IMR-90 (cell line): ENCODE measurements around the gene ZCWPW1. TPM values are rescaled to one million over a fixed set of nuclear protein-coding genes. Genes with fewer than 3 reads are reported as not detected.

Experiments used
- ATAC-seq: fragments of 200-7000 bp; cut with Tn5 transposase; 2 replicates; pipeline ENCODE4 v1.9.1; 2020; ENCODE audit warnings: low read depth, mild to moderate bottlenecking, moderate library complexity
- BruUV-seq: library from RNA; stranded (reverse); fragments of 400-500 nt; replicated peaks from 2 replicates; lab custom pipeline; 2021; lab: Mats Ljungman, UMichigan
- CTCF ChIA-PET: fragments of 300-600 bp; formaldehyde crosslinking; extraction: SDS; loops from one replicate; lab custom pipeline; 2021; ENCODE audit warnings: antibody characterized with exemption; lab: Yijun Ruan, JAX
- POLR2A ChIA-PET: fragments of 300-600 bp; sonication (Branson Sonifier 250); formaldehyde crosslinking; loops from one replicate; lab custom pipeline; 2022; ENCODE audit warnings: antibody characterized with exemption; ENCODE audit not compliant: unreplicated experiment; lab: Charles Lee
- DNase-seq: peaks from one replicate; pipeline ENCODE4 v3.0.0; 2013
- H2AFZ ChIP-seq: replicated peaks from 2 replicates; pipeline ENCODE3; 2013; ENCODE audit warnings: low read length, mild to moderate bottlenecking; ENCODE audit not compliant: poor library complexity
- H2AK5ac ChIP-seq: 2 replicates; pipeline ENCODE4 v1.6.1; 2013; ENCODE audit warnings: low read depth, low read length, inconsistent platforms
- H2AK9ac ChIP-seq: replicated peaks from 2 replicates; pipeline ENCODE3; 2013; ENCODE audit warnings: mild to moderate bottlenecking, low read depth, low read length, moderate library complexity; ENCODE audit not compliant: poor library complexity
- H2BK120ac ChIP-seq: 2 replicates; pipeline ENCODE4 v1.6.1; 2013; ENCODE audit warnings: low read depth, low read length, inconsistent platforms
- H2BK15ac ChIP-seq: 3 replicates; pipeline ENCODE4 v1.6.1; 2013; ENCODE audit warnings: low read depth, low read length, inconsistent platforms
- H2BK20ac ChIP-seq: 2 replicates; pipeline ENCODE4 v1.6.1; 2013; ENCODE audit warnings: low read depth, mild to moderate bottlenecking, inconsistent platforms, low read length, moderate library complexity
- H2BK5ac ChIP-seq: 2 replicates; pipeline ENCODE4 v1.6.1; 2013; ENCODE audit warnings: mild to moderate bottlenecking, low read depth, low read length, inconsistent platforms; ENCODE audit not compliant: poor library complexity, severe bottlenecking
- H3K14ac ChIP-seq: replicated peaks from 2 replicates; pipeline ENCODE4 v1.6.1; 2013; ENCODE audit warnings: low read depth, low read length, inconsistent platforms
- H3K18ac ChIP-seq: 2 replicates; pipeline ENCODE4 v1.6.1; 2013; ENCODE audit warnings: low read depth, low read length, control low read depth
- H3K23ac ChIP-seq: 2 replicates; pipeline ENCODE4 v1.6.1; 2013; ENCODE audit warnings: low read depth, low read length, inconsistent platforms
- H3K27ac ChIP-seq: 2 replicates; pipeline ENCODE4 v1.5.1; 2013; ENCODE audit warnings: mild to moderate bottlenecking, control low read depth, low read length; ENCODE audit not compliant: insufficient read depth
- H3K27me3 ChIP-seq: 2 replicates; pipeline ENCODE4 v1.6.1; 2013; ENCODE audit warnings: low read length; ENCODE audit not compliant: control insufficient read depth, insufficient read depth
- H3K36me3 ChIP-seq: 2 replicates; pipeline ENCODE4 v1.6.1; 2013; ENCODE audit warnings: low read length, mixed read lengths; ENCODE audit not compliant: control insufficient read depth, insufficient read depth
- H3K4ac ChIP-seq: 2 replicates; pipeline ENCODE4 v1.6.1; 2013; ENCODE audit warnings: low read depth, low read length, inconsistent platforms
- H3K4me1 ChIP-seq: 2 replicates; pipeline ENCODE4 v1.6.1; 2013; ENCODE audit warnings: low read length, mixed read lengths; ENCODE audit not compliant: control insufficient read depth, insufficient read depth
- H3K4me2 ChIP-seq: 2 replicates; pipeline ENCODE4 v1.6.1; 2013; ENCODE audit warnings: low read depth, mild to moderate bottlenecking, control low read depth, low read length, moderate library complexity
- H3K4me3 ChIP-seq: 2 replicates; pipeline ENCODE4 v1.5.1; 2013; ENCODE audit warnings: low read depth, mild to moderate bottlenecking, control low read depth, low read length, moderate library complexity; ENCODE audit not compliant: insufficient read depth
- H3K56ac ChIP-seq: 2 replicates; pipeline ENCODE4 v1.6.1; 2013; ENCODE audit warnings: low read length, inconsistent platforms; ENCODE audit not compliant: insufficient read depth; ENCODE audit errors: extremely low read depth
- H3K79me1 ChIP-seq, 2 experiments: 2 replicates each; pipeline ENCODE4 v1.6.1; 2013; ENCODE audit warnings: low read length in 2 of 2, inconsistent platforms in 1 of 2, low read depth in 1 of 2
- H3K9ac ChIP-seq: 2 replicates; pipeline ENCODE4 v1.6.1; 2013; ENCODE audit warnings: low read depth, low read length, control low read depth
- H3K9me1 ChIP-seq: 2 replicates; pipeline ENCODE4 v1.6.1; 2013; ENCODE audit warnings: low read length, inconsistent platforms; ENCODE audit not compliant: insufficient read depth
- H3K9me3 ChIP-seq: 2 replicates; pipeline ENCODE4 v1.6.1; 2013; ENCODE audit warnings: low read length; ENCODE audit not compliant: control insufficient read depth, insufficient read depth
- H4K20me1 ChIP-seq: 2 replicates; pipeline ENCODE4 v1.6.1; 2013; ENCODE audit warnings: low read length, inconsistent platforms; ENCODE audit not compliant: insufficient read depth
- H4K5ac ChIP-seq: 2 replicates; pipeline ENCODE4 v1.6.1; 2013; ENCODE audit warnings: mild to moderate bottlenecking, low read depth, low read length, control low read depth
- H4K8ac ChIP-seq, 2 experiments: 2 replicates each; pipeline ENCODE4 v1.6.1; 2013; ENCODE audit warnings: low read depth in 2 of 2, low read length in 2 of 2, control low read depth in 1 of 2, inconsistent platforms in 1 of 2
- H4K91ac ChIP-seq: 2 replicates; pipeline ENCODE4 v1.6.1; 2013; ENCODE audit warnings: low read depth, low read length, inconsistent platforms; ENCODE audit not compliant: insufficient read depth
- WGBS, 2 experiments: methylation state at CpG; one replicate each; pipeline versions ENCODE4 v1.1.5 to v1.1.7; 2013; ENCODE audit warnings: missing lambda C conversion rate in 2 of 2; ENCODE audit not compliant: insufficient read length in 1 of 2; ENCODE audit errors: extremely low coverage in 2 of 2; 5-methylcytosine and 5-hydroxymethylcytosine counted together
- dilution Hi-C: fragments of 300-500 bp; cut with HindIII; formaldehyde crosslinking; loops from one replicate; pipeline ENCODE4 v1.14.3; 2018; ENCODE audit warnings: low sequenced_read_pairs; ENCODE audit not compliant: unreplicated experiment
- in situ Hi-C: fragments of 300-500 bp; cut with MboI; formaldehyde crosslinking; loops from 3 replicates; pipeline ENCODE4 v1.14.3; 2019; ENCODE audit warnings: low sequenced_read_pairs, inconsistent platforms, mixed read lengths
- intact Hi-C: fragments of 100-400 bp; cut with micrococcal nuclease; formaldehyde crosslinking; loops from 2 replicates; pipeline ENCODE4 v1.10.0; 2022
- polyA plus RNA-seq, 3 experiments: library from polyadenylated mRNA; depleted of rRNA; stranded (reverse); fragments of >200 nt; gene quantifications; 2 replicates each; pipeline ENCODE4 v1.2.3, GENCODE V29; 2012; ENCODE audit warnings: low replicate concordance in 1 of 3
- total RNA-seq: library from RNA; depleted of rRNA; stranded (reverse); fragments of >200 nt; gene quantifications from 2 replicates; pipeline ENCODE4 v1.2.3, GENCODE V29; 2012
- TF ChIP-seq, protein P1 (sequence below): fragments of 150-350 bp; IDR thresholded peaks from 2 replicates; pipeline ENCODE4 v1.6.1; 2016; ENCODE audit warnings: low read depth, mild to moderate bottlenecking, low read length, moderate library complexity, borderline replicate concordance

The ZCWPW1 gene
- total and polyA plus RNA-seq, 2 of the 4 experiments (the other 2 are of a cell fraction), result 0.72 to 1.3 TPM

DNA sequence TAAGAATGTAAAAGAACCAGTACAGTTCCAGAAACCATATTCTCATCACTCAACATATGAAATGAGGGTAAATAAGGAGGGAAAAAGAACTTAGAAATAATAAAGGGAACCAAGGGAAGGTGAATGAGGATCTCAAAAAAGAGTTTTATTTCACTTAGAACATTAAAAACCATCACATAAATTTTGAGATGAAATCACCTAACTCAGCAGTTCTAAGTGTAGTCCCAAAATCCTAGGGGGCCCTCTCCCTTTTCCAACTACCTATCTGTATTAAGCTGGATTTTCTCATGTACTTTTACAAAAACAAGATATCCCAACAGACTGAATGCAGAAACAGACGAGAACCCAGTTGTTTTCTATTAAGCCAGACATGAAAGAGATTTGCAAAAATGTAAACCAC lies 3.2 kb downstream of the ZCWPW1 start:
- peaks cover 0 to 2% of the 10 kb centered on the region in 2 experiments; a peak in 2 of 4 replicates for H3K79me1 ChIP-seq
- no peak for ATAC-seq
- no peak overlapping the region for H3K9ac ChIP-seq
- in situ Hi-C loops, result loop anchor here (25.0 kb wide), 1 partner anchor 687 kb away; no protein-coding TSS in a partner anchor
- TF ChIP-seq, protein P1, sequence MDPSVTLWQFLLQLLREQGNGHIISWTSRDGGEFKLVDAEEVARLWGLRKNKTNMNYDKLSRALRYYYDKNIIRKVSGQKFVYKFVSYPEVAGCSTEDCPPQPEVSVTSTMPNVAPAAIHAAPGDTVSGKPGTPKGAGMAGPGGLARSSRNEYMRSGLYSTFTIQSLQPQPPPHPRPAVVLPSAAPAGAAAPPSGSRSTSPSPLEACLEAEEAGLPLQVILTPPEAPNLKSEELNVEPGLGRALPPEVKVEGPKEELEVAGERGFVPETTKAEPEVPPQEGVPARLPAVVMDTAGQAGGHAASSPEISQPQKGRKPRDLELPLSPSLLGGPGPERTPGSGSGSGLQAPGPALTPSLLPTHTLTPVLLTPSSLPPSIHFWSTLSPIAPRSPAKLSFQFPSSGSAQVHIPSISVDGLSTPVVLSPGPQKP, result no peak
- H2BK120ac ChIP-seq, result no peak overlapping the region
- no peak overlapping the region for H4K8ac ChIP-seq
- no peaks in the 10 kb centered on the region for H3K4me1 ChIP-seq
- no peak overlapping the region for H2AK9ac ChIP-seq
- intact Hi-C loops, result no loop called here
- no TSS peak for BruUV-seq
- no peak overlapping the region for H3K4me3 ChIP-seq
- H3K9me1 ChIP-seq, result no peaks in the 10 kb centered on the region
- DNase-seq, result no peak
- ChIA-PET POLR2A (no interaction called here), CTCF (no interaction called here)
- H3K14ac ChIP-seq, result no peak overlapping the region
- H3K23ac ChIP-seq, result no peak overlapping the region
- H4K20me1 ChIP-seq, result peaks cover 3% of the 10 kb centered on the region
- dilution Hi-C loops, result no loop called here
- H2AFZ ChIP-seq, result no peak overlapping the region
- H3K27me3 ChIP-seq, result no peaks in the 10 kb centered on the region
- H3K36me3 ChIP-seq, result no peaks in the 10 kb centered on the region
- no peak overlapping the region for H2BK20ac ChIP-seq
- no peaks in the 10 kb centered on the region for H3K9me3 ChIP-seq
- no peak overlapping the region for H3K4ac ChIP-seq
- H2BK5ac ChIP-seq, result no peak overlapping the region
- H4K91ac ChIP-seq, result no peak overlapping the region
- no peak overlapping the region for H3K27ac ChIP-seq
- no peak overlapping the region for H3K56ac ChIP-seq
- H2AK5ac ChIP-seq, result no peak overlapping the region
- no peak overlapping the region for H2BK15ac ChIP-seq
- no CpG with 5 or more reads among the region's 1 CpG for WGBS, 2 experiments
- no peak overlapping the region for H4K5ac ChIP-seq
- H3K18ac ChIP-seq, result no peak overlapping the region
- H3K4me2 ChIP-seq, result no peak overlapping the region
